Islet precursor cell (in vitro differentiated cells): ENCODE measurements around the gene ZKSCAN5.

ENCODE experiments used
- DNase-seq: peaks from one replicate; pipeline ENCODE4 v3.0.0-alpha.2; 2018

ZKSCAN5 gene

GRCh38 chr7:99504603-99505323, at the start of gene ZKSCAN5:
Gene ZKSCAN5, plus strand, starts transcription at chr7:99504662. Its CDS starts 1,383 bp downstream, at chr7:99506045.
- peak; percentile 97 for DNase-seq

DNA sequence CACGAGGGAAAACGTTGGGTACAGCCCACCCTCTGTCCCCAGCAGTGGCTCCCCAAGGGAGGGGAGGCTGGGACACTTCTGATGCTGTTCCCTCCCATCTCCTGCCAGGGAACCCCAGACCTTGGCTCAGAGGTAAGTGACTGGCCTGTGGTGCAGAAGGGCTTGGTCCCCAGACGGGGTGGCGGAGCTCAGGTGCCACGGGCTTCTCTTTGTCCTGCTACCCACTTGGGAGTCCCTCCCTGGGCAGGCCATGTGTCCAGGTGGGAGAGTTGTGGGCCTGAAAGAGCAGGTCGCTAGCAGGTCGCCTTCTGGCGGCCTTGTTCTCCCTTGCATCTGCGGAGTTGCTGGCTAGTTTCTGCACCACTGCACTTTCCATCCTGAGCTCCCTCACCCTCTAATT, 48.6 kb upstream of the ZKSCAN5 start:
- no peak for DNase-seq

DNA sequence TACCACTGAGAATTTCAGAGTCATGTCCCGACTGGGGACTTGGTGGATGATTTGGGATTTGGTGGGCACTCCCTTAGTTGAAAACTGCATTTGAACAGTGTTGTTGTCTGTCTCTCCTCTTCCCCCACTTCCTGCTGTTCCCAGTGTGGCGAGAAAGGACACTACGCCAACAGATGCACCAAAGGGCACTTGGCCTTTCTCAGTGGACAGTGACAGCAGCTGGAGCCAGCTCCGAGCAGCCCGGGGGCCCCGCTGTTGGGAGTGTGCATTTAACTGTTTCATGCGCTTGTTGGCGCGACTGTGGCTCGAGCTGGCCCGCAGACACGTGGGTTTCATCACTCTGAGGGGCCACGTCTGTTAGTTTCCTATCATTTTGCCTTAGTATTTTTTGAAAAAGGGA, 48.2 kb upstream of the ZKSCAN5 start:
- no peak for DNase-seq

GRCh38 chr7:99457050-99457649, 47.3 kb upstream of the ZKSCAN5 start:
- DNase-seq = no peak

- no peak for DNase-seq
Measured at GRCh38 chr7:99457650-99458493, 46.6 kb upstream of the ZKSCAN5 start.

DNA sequence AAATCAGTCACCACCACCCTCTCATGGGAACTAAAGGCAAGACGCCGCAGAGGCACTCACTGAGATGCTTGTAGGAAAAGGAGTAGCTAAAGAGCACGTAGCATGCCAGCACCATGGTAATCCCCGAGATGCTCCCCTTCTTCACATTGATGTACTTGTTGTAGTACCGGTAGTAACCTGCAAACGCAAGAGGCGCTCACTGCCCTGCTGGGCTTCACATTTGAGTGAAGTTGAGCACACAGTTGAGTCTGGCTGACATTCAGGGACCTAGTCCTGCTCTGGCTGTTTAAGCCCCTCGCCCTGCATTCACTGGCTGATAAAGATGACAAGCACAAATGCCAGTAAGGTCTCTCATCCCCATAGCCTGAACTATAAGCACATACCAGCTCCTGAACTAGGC, 45.4 kb upstream of the ZKSCAN5 start:
- DNase-seq = peak; percentile 74

- DNase-seq = no peak
Measured at GRCh38 chr7:99460651-99461050, 43.8 kb upstream of the ZKSCAN5 start.

GRCh38 chr7:99461221-99461620, 43.2 kb upstream of the ZKSCAN5 start:
- DNase-seq = no peak

GRCh38 chr7:99465421-99465768, 39.1 kb upstream of the ZKSCAN5 start:
- no peak for DNase-seq

GRCh38 chr7:99468336-99468918, 36.0 kb upstream of the ZKSCAN5 start:
- no peak for DNase-seq

GRCh38 chr7:99469381-99470065, 34.9 kb upstream of the ZKSCAN5 start:
- no peak for DNase-seq

DNA sequence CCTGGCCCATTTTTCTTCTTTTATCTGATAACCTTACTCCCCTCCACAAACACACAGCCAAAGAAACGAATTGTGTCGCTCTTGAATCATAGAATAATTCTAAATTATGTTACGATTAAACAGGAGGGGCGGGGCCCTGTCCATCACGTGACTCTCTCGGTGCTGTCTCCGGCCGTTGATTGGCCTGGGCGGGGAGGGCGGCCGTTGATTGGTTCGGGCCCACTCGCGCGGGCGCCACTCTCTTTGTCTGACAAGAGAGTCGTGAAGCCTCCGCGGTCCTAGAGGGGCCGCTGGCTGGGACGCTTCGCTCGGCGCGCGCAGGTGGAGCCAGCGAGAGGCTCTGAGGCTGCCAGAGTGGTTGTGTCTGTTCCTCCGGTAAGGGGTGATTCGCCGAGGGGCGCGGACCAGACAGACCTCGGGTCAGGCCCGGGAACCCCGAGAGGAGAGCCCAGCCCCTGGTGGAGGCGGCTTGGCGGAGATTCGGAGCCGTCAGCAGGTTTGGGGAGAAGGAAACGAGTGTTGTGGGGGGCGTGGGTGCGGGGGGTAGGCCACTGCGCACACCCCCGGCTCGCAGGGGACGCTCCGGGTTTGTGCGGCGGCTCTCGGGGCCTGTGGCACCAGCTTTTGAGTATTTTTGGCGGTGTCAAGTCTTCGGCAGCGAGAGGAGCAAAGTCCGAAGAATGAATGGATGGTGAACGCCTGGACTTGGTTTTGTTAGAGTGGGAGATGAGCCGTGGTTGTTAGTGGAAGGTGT, 31.7 kb upstream of the ZKSCAN5 start, which contains the start of gene ZNF789:
Gene ZNF789 (plus strand): TSS at position 330 of the 754 bp plus-strand sequence. CDS start 3,567 bp downstream, outside the sequence.
- peak; percentile 99 for DNase-seq

- DNase-seq = no peak
Measured at GRCh38 chr7:99473315-99473596, 31.2 kb upstream of the ZKSCAN5 start.

DNA sequence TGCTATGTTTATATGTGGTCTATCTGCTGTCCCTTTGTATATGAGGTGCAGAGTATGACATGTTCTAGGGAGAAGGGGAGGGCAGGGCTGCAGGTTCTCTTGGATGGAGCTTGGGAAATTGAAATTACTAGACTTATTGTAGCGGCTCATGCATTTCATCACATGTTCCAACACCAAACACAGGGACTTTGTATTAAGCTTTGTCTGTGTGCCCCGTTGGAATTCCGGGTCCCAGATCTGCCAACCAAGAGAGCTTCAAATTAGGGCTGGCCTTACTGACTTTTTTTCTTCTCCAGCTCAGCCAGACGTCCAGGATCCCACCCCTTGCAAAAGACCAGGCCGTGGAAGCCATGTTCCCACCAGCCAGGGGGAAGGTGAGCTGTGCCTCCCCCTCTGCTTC, 28.4 kb upstream of the ZKSCAN5 start:
- DNase-seq = no peak

DNA sequence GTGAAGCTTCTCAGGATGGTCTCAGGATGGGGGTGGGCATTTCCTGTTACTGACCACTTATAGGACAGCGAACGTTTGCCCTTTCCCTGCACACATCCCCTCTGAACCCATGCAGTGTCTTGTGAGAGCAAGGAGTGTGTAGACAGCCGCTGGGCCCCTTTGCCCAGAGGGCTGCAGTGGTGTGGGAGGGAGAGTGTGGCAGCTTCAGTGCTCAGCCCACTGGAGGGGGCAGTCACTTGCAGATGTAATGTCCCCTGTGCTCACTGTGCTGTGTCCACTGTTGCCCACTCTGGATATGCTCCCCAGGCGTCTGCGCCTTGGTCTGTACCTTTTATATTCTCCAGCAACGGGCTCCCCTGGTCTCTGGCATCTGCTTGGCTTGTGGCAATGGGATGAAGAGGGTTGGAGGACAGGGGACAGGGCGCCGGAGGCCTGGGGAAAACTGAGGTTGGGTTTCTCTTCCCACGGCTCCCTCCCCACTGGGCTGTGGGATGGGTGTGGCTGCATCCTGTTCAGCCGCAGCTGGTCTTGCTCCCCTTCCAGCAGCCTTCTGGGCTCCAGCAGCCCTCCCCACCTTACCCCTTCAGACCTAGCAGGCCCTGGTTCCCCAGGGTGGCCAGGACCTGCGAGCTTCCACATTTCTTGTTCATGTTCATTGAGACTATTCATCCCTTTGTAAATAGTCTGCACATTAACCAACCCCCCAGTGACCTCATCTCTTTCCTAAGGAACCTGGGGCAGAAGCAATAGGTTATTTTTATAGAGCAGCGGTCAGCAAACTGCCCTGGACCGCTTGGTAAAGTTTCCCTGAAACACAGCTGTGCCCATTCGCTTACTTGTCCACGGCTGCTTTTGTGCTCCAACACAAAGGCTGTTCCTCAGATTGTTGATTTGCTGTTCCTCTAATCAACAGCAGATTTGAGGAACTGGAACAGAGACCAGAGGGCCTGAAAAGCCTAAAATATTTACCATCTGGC, 25.7 kb upstream of the ZKSCAN5 start:
- DNase-seq = no peak

DNA sequence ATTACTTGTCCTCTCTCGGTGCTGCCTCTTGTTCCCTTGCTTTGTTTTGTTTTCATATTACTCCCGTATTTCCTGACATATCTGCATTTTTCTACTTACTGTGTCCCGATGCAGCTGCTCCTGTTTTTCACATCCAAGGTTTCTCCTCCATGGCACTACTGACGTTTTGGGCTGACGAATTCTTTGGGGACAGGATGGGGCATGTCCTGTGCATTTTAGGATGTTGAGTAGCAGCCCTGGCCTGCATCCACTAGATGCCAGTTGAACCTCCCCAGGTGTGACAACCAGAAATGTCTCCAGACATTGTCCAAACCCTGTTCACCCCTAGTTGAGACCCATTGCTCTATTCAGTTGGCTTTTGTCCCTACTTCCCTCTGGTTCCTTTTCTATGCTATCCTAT, 19.4 kb upstream of the ZKSCAN5 start:
- no peak for DNase-seq

DNA sequence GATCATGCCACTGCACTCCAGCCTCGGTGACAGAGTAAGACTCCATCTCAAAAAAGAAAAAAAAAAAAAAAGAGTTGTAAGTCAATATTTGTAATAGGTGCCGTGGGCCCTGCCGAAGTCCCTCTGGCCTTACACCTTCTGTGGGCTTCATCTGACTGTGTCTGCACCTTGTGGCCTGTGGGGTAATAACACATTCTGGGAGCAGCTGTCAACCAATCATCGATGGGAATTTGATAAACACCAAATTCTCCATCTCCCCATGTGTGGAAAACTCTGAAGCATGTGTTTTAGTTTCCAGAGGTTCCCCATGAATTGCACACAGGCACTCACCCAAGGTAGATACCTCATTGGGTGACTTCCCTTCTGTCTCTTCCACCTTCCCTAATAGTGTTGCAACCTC, 15.2 kb upstream of the ZKSCAN5 start:
- DNase-seq = no peak

- DNase-seq = no peak
Measured at GRCh38 chr7:99490878-99491277, 13.6 kb upstream of the ZKSCAN5 start.

GRCh38 chr7:99493823-99494222, 10.6 kb upstream of the ZKSCAN5 start:
- no peak for DNase-seq

DNA sequence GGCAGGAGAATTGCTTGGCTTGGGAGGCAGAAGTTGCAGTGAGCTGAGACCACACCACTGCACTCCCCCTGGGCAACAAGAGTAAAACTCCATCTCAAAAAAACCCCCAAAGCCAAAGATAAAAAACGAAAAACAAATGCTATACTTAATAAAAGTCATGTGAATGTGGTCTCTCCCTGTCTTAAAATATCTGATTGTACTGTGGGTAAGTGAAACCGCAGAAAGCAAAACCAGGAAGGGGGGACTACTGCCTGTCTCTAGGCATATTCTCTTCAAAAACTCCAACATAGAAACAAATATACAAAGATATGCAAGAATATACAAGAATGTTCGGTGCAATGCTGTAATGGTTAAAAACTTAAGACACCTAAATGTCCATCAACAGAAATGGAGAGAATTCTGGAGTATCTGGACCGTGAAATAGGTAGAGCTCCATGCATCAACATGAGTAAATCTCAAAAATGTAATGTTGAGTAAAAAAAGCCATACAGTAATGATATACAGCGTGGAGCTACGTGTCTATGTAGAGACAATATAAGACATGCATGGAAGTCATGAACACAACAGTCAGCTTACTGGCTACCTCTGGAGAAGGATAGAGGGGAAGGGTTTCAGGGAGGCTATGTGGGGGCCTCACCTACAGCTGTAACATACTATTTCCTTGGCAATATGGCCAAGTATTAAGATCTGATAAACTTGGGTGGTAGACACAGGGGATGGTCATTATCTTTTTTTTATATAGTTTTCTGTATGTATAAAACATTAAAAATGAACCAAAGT, 6.5 kb upstream of the ZKSCAN5 start:
- DNase-seq = no peak
